ENCODE measurements around the gene LMNTD2. TPM values are rescaled to one million over a fixed set of nuclear protein-coding genes. Genes with fewer than 3 reads are reported as not detected.

The LMNTD2 gene
- total and polyA plus RNA-seq, 2 of the 13 experiments (the other 11 are each of a cell fraction or from before 2014, with no cell fraction given) = 1.1 to 3.1 TPM

DNA sequence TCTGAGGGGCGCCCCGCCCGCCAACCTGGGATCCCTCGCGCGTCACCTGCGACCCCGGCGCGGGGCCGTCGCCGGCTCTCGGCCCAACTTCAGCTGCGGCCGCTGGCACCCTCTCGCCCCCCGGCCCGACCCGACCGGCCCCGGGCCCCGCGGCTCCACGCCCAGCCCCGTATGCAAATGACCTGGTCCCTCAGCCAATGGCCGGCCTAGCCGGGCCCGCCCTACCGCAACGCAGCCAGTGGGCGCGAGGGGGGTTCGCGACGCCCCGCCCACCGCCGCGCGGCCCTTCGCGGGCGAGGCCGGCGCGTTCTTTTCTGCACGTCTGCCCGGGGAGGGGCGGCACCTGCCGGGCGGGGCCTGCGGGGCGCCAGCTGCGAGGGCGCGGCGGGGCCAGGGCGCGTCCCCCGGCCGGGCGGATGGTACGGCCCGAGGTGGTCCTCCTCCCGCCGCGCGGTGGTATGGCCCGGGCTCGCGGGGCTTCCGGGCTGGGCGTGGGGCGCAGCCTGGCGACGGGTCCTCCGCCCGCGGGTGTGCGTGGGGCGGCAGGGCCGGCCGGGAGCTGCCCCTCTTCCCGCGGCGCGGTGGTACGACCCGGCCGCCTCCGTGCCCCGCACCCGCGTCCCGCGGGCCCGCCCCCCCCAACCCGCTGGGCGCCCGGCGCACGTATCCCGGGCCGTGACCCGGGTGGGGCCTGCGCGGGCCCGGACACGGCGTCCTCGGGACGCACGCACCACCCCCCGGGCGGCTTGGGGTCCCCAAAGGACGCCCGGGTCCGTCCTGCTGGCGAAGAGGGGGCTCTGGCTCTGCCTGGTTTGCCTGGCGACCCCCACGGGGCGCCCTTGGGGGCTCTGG, 8.0 kb upstream of the LMNTD2 start (continued):
- no peak for TF ChIP-seq ZNF367 (CRISPR knock-in tag; IDR thresholded peaks at IDR 0.05; ENCODE audit: borderline replicate concordance)
- TF ChIP-seq ZNF276 (CRISPR knock-in tag; IDR thresholded peaks at IDR 0.05; ENCODE audit: low read depth) = no peak
- TF ChIP-seq ZNF781 (CRISPR knock-in tag; IDR thresholded peaks at IDR 0.05; ENCODE audit: borderline replicate concordance, not compliant biosample characterization) = no peak
- TF ChIP-seq GPN1 (CRISPR knock-in tag; IDR thresholded peaks at IDR 0.05; ENCODE audit: borderline replicate concordance) = no peak
- TF ChIP-seq ZNF407 (CRISPR knock-in tag; IDR thresholded peaks at IDR 0.05; ENCODE audit: not compliant biosample characterization) = no peak
- no peak for TF ChIP-seq JDP2 (CRISPR knock-in tag; IDR thresholded peaks at IDR 0.05; ENCODE audit: borderline replicate concordance)
- no peak for TF ChIP-seq ZNF124 (CRISPR knock-in tag; IDR thresholded peaks at IDR 0.05)
- no peak for TF ChIP-seq NRL (CRISPR knock-in tag; IDR thresholded peaks at IDR 0.05; ENCODE audit: borderline replicate concordance)
- no peak for TF ChIP-seq KDM2A (CRISPR knock-in tag; IDR thresholded peaks at IDR 0.05; ENCODE audit: borderline replicate concordance, low read depth)
- peak; percentile 34; the same call in 1 of the 2 replicates for TF ChIP-seq PHF21A (CRISPR knock-in tag; IDR thresholded peaks at IDR 0.05)
- peak; percentile 80 for TF ChIP-seq NFYB (CRISPR knock-in tag; IDR thresholded peaks at IDR 0.05)
- no peak for TF ChIP-seq HOXA7 (CRISPR knock-in tag; IDR thresholded peaks at IDR 0.05)
- no peak for TF ChIP-seq PBX3 (CRISPR knock-in tag; IDR thresholded peaks at IDR 0.05; ENCODE audit: borderline replicate concordance)
- TF ChIP-seq U2AF1 (optimal IDR thresholded peaks at IDR 0.05; ENCODE audit: low read depth, low read length) = no peak
- 0 out of 2 replicates have a peak, but pooled peaks have one; percentile 6 for TF ChIP-seq ZNF724P (CRISPR knock-in tag; IDR thresholded peaks at IDR 0.05; ENCODE audit: borderline replicate concordance)
- TF ChIP-seq KLF9 (CRISPR knock-in tag; IDR thresholded peaks at IDR 0.05; ENCODE audit: low read depth) = no peak

Measured in HepG2 (cell line).